Measurements from ENCODE around the gene LSM7. TPM values are rescaled to one million over a fixed set of nuclear protein-coding genes. Genes with fewer than 3 reads are reported as not detected.

Gene LSM7
- total and polyA plus RNA-seq, 2 of the 13 experiments (the other 11 are each of a cell fraction or from before 2014, with no cell fraction given), result 140 to 205 TPM

DNA sequence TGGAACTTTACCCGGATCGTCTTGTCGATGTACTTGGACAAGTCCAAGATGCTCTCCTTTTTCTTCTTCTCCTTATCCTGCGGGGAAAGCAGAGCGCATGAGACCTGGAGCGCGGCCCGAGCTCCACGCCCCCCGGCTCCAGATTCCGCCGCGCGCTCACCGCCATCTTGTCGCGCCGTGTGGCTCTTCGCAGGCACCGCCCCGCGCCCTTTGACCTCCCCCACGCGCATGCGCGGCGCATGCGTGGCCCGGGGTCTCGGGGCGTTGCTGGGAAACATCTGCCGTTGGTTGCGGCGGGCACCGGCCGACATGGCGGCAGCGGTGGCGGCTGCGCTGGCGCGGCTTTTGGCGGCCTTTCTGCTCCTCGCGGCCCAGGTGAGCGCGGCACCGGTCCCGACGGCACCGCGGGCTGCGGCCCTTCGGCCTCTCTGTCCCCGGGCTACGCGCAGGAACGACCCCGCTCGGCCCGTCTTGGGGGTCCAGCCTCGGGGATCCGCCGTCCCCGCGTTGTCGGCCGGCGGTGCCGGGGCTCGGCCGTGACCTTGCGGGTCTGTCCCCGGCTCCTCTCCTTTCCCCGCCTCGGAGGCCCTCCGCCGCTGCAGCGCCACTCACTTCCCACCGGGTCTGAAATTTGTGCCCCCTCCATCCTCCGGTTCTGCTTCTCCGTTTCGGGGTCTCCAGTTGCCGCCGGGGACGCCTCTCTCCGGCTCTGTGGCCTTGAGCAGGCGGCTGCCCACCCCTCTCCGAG is at the start of gene LSM7, which contains the start of gene SPPL2B (continued):
- TF ChIP-seq, protein P1, sequence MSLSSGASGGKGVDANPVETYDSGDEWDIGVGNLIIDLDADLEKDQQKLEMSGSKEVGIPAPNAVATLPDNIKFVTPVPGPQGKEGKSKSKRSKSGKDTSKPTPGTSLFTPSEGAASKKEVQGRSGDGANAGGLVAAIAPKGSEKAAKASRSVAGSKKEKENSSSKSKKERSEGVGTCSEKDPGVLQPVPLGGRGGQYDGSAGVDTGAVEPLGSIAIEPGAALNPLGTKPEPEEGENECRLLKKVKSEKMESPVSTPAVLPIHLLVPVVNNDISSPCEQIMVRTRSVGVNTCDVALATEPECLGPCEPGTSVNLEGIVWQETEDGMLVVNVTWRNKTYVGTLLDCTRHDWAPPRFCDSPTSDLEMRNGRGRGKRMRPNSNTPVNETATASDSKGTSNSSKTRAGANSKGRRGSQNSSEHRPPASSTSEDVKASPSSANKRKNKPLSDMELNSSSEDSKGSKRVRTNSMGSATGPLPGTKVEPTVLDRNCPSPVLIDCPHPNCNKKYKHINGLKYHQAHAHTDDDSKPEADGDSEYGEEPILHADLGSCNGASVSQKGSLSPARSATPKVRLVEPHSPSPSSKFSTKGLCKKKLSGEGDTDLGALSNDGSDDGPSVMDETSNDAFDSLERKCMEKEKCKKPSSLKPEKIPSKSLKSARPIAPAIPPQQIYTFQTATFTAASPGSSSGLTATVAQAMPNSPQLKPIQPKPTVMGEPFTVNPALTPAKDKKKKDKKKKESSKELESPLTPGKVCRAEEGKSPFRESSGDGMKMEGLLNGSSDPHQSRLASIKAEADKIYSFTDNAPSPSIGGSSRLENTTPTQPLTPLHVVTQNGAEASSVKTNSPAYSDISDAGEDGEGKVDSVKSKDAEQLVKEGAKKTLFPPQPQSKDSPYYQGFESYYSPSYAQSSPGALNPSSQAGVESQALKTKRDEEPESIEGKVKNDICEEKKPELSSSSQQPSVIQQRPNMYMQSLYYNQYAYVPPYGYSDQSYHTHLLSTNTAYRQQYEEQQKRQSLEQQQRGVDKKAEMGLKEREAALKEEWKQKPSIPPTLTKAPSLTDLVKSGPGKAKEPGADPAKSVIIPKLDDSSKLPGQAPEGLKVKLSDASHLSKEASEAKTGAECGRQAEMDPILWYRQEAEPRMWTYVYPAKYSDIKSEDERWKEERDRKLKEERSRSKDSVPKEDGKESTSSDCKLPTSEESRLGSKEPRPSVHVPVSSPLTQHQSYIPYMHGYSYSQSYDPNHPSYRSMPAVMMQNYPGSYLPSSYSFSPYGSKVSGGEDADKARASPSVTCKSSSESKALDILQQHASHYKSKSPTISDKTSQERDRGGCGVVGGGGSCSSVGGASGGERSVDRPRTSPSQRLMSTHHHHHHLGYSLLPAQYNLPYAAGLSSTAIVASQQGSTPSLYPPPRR (CRISPR knock-in tag; IDR thresholded peaks at IDR 0.05; ENCODE audit: borderline replicate concordance), result no peak
- TF ChIP-seq AHR (CRISPR knock-in tag; IDR thresholded peaks at IDR 0.05), result no peak
- no peak; the same call in 1 of the 2 replicates for TF ChIP-seq ZFYVE20 (CRISPR knock-in tag; IDR thresholded peaks at IDR 0.05; ENCODE audit: borderline replicate concordance, low read depth)
- TF ChIP-seq ZSCAN20 (CRISPR knock-in tag; IDR thresholded peaks at IDR 0.05; ENCODE audit: borderline replicate concordance), result 0 out of 2 replicates have a peak, but pooled peaks have one; percentile 34
- no peak for TF ChIP-seq ZNF282 (IDR thresholded peaks at IDR 0.05; ENCODE audit: partially characterized antibody)
- TF ChIP-seq GZF1 (CRISPR knock-in tag; IDR thresholded peaks at IDR 0.05), result 0 out of 2 replicates have a peak, but pooled peaks have one; percentile 38
- TF ChIP-seq ARNT (IDR thresholded peaks at IDR 0.05), result no peak
- peak; percentile 95 for TF ChIP-seq RBFOX2 (IDR thresholded peaks at IDR 0.05; ENCODE audit: low read depth, low read length)
- TF ChIP-seq ZNF160 (CRISPR knock-in tag; IDR thresholded peaks at IDR 0.05), result no peak
- TF ChIP-seq, protein P2, sequence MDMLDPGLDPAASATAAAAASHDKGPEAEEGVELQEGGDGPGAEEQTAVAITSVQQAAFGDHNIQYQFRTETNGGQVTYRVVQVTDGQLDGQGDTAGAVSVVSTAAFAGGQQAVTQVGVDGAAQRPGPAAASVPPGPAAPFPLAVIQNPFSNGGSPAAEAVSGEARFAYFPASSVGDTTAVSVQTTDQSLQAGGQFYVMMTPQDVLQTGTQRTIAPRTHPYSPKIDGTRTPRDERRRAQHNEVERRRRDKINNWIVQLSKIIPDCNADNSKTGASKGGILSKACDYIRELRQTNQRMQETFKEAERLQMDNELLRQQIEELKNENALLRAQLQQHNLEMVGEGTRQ (IDR thresholded peaks at IDR 0.05; ENCODE audit: low read depth, low read length), result no peak
- TF ChIP-seq, protein P2 (CRISPR knock-in tag; IDR thresholded peaks at IDR 0.05; ENCODE audit: borderline replicate concordance), result no peak
- no peak for TF ChIP-seq KLF11 (CRISPR knock-in tag; IDR thresholded peaks at IDR 0.05)
- TF ChIP-seq ZNF441 (CRISPR knock-in tag; IDR thresholded peaks at IDR 0.05; ENCODE audit: borderline replicate concordance), result peak; percentile 77; the same call in 1 of the 2 replicates
- TF ChIP-seq, protein P3, sequence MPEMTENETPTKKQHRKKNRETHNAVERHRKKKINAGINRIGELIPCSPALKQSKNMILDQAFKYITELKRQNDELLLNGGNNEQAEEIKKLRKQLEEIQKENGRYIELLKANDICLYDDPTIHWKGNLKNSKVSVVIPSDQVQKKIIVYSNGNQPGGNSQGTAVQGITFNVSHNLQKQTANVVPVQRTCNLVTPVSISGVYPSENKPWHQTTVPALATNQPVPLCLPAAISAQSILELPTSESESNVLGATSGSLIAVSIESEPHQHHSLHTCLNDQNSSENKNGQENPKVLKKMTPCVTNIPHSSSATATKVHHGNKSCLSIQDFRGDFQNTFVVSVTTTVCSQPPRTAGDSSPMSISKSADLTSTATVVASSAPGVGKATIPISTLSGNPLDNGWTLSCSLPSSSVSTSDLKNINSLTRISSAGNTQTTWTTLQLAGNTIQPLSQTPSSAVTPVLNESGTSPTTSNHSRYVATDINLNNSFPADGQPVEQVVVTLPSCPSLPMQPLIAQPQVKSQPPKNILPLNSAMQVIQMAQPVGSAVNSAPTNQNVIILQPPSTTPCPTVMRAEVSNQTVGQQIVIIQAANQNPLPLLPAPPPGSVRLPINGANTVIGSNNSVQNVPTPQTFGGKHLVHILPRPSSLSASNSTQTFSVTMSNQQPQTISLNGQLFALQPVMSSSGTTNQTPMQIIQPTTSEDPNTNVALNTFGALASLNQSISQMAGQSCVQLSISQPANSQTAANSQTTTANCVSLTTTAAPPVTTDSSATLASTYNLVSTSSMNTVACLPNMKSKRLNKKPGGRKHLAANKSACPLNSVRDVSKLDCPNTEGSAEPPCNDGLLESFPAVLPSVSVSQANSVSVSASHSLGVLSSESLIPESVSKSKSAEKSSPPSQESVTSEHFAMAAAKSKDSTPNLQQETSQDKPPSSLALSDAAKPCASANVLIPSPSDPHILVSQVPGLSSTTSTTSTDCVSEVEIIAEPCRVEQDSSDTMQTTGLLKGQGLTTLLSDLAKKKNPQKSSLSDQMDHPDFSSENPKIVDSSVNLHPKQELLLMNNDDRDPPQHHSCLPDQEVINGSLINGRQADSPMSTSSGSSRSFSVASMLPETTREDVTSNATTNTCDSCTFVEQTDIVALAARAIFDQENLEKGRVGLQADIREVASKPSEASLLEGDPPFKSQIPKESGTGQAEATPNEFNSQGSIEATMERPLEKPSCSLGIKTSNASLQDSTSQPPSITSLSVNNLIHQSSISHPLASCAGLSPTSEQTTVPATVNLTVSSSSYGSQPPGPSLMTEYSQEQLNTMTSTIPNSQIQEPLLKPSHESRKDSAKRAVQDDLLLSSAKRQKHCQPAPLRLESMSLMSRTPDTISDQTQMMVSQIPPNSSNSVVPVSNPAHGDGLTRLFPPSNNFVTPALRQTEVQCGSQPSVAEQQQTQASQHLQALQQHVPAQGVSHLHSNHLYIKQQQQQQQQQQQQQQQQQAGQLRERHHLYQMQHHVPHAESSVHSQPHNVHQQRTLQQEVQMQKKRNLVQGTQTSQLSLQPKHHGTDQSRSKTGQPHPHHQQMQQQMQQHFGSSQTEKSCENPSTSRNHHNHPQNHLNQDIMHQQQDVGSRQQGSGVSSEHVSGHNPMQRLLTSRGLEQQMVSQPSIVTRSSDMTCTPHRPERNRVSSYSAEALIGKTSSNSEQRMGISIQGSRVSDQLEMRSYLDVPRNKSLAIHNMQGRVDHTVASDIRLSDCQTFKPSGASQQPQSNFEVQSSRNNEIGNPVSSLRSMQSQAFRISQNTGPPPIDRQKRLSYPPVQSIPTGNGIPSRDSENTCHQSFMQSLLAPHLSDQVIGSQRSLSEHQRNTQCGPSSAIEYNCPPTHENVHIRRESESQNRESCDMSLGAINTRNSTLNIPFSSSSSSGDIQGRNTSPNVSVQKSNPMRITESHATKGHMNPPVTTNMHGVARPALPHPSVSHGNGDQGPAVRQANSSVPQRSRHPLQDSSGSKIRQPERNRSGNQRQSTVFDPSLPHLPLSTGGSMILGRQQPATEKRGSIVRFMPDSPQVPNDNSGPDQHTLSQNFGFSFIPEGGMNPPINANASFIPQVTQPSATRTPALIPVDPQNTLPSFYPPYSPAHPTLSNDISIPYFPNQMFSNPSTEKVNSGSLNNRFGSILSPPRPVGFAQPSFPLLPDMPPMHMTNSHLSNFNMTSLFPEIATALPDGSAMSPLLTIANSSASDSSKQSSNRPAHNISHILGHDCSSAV (CRISPR knock-in tag; IDR thresholded peaks at IDR 0.05; ENCODE audit: borderline replicate concordance), result no peak

Measured in HepG2 (cell line).